NB4 (cell line): Measurements from ENCODE around the gene RANGRF.

ENCODE experiments used
- MYC ChIP-seq: IDR thresholded peaks from 2 replicates; pipeline ENCODE4 v1.6.1; 2011; ENCODE audit warnings: low read depth, low read length
- POLR2A ChIP-seq: IDR thresholded peaks from 2 replicates; pipeline ENCODE4 v1.6.1; 2011; ENCODE audit warnings: mild to moderate bottlenecking; ENCODE audit not compliant: insufficient read length; ENCODE audit errors: extremely low read depth
- TF ChIP-seq, protein P1 (sequence below): IDR thresholded peaks from one replicate; pipeline ENCODE4 v1.5.1; 2012; ENCODE audit warnings: low read depth, low read length

DNA sequence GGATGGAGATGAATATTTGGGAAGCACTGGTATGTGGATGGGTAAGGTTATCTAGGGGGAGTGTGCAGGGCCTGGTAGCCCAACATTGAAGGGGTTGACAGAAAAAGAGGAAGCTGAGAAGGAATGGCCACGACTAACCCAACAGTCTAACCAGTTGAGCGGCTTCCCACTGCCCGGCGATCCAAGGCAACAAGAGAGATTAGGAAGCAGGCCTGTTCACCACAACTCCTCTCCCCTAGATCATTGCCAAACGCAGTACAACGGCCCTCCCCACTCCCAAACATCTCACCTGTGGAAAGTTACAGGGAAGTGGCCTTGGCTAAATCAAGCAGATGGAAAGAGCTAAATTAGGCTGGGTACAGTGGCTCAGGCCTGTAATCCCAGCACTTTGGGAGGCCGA is 11.2 kb upstream of the RANGRF start:
- TF ChIP-seq, protein P1, sequence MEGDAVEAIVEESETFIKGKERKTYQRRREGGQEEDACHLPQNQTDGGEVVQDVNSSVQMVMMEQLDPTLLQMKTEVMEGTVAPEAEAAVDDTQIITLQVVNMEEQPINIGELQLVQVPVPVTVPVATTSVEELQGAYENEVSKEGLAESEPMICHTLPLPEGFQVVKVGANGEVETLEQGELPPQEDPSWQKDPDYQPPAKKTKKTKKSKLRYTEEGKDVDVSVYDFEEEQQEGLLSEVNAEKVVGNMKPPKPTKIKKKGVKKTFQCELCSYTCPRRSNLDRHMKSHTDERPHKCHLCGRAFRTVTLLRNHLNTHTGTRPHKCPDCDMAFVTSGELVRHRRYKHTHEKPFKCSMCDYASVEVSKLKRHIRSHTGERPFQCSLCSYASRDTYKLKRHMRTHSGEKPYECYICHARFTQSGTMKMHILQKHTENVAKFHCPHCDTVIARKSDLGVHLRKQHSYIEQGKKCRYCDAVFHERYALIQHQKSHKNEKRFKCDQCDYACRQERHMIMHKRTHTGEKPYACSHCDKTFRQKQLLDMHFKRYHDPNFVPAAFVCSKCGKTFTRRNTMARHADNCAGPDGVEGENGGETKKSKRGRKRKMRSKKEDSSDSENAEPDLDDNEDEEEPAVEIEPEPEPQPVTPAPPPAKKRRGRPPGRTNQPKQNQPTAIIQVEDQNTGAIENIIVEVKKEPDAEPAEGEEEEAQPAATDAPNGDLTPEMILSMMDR = no peak
- TF ChIP-seq POLR2A = no peak
- TF ChIP-seq MYC = no peak
